CD4-positive, alpha-beta T cell treated with Interleukin-21 for 1 hour (primary cell): Measurements from ENCODE around the gene MAML3.
"Not testable (repeated sequence)": the region's sequence is repeated elsewhere in the genome, so short reads cannot be mapped to it uniquely, and the experiment has no call there.

Experiments
- DNase-seq: peaks from one replicate; pipeline ENCODE4 v3.0.0-alpha.2; 2020

Gene MAML3

DNA sequence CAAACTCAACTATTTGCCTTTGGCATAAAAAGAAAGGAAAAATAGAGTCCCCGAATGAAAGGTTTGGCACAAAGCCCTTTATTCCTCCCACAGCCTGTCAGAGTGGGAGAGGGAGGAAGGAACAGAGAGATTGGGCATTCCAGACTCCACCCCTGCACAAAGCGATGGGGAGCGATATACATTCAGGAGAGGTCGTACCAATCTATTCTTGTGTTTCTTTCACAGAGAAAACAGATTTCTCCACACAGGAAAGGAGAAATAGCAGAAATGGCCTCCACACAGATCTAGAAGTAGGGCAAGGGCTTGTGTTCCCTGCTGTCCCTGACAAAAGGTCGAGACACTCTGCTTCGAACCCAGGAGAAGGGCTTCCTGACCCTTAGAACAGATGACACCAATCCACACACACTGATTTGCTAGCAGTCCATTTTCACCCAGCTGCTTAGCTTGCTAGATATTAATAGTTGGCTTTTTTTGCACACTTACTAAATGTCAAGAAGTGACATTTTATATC is 197.4 kb downstream of the MAML3 start:
- DNase-seq, result no peak

DNA sequence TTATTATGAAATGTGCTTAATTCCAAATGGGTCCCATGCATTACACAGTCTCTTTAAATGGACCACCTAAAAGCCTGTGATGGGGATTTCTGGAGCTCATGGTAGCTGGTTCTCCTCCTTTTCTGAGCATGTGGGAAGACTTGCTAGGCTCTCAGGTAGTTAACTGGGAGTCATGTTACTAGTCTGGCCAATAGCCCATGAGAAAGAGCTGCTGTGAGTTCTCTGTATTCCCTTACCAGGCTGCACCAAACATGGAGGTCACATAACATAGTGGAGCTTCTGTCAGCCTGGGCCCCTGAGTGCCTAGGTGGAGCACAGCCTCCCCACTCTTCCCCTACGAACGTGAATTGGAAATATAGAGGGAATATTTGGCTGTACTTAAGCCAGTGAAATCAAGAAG is 198.4 kb downstream of the MAML3 start:
- DNase-seq, result no peak

DNA sequence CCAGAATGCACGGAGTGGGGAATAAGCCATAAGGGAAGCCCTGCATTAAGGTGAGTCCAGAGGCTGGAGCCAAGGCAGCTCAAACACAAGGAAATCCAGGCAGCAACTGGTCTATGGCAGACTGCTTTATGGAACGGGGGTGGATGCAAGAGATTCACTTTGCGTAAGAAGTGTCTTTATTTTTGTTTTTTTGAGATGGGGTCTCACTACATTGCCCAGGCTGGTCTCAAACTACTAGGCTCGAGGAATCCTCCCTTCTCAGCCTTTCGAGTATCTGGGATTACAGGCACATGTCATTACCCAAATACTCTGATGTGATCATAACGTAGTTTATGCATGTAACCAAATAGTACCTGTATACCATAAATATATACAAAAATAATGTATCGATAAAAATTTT is 199.5 kb downstream of the MAML3 start:
- DNase-seq, result no peak

DNA sequence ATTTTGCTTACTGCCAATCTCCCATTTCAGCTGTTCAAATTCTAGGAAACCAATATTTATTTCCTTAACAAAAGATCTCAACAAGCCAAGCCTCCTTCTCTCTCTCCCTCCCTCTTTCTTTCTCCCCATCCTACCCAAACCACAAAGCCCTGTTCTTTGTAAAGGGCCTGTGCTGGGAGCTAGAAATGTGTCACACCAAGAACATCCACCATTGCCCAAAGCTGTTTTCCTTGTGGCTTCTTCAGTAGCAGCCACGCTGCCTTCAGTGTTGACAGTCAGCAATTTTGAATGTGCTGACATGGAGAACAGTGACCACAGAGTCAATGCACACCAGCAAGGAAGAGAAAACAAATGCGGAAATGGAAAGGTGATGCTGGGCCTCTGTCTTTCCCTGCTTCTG is 203.0 kb downstream of the MAML3 start:
- DNase-seq, result no peak

DNA sequence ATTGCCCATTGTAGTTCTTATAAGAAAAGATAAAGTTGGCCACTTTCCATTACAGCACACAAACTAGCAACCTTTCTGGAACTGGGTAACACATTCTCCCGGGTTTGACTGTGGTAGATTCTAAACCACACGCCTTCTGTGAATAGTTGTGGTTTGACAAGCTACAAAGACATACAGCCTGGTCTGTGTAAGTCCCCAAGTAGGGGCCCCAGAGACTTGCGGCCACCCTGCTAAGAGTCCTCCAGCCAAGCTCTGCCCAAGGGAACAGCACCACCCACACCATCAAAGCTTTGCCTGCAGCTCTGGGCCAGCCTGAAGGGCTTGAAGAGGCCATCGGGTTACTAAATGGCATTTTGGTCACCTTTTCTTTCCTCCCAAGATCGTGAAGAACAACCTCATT is 203.4 kb downstream of the MAML3 start:
- DNase-seq, result peak; percentile 17

DNA sequence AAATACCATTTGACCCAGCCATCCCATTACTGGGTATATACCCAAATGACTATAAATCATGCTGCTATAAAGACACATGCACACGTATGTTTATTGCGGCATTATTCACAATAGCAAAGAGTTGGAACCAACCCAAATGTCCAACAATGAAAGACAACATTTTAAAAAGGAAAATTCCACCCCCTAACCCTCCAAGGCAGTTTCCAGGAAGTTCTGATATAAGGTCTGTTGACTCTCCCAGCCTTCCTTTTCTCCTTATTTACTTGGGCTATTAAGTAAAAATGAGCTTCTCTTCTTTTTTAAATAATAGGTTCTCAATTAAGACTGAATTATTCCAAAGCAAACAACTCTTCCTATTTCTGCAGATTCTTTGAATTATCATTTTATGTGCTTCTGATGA is 209.1 kb downstream of the MAML3 start:
- not testable (repeated sequence) for DNase-seq

DNA sequence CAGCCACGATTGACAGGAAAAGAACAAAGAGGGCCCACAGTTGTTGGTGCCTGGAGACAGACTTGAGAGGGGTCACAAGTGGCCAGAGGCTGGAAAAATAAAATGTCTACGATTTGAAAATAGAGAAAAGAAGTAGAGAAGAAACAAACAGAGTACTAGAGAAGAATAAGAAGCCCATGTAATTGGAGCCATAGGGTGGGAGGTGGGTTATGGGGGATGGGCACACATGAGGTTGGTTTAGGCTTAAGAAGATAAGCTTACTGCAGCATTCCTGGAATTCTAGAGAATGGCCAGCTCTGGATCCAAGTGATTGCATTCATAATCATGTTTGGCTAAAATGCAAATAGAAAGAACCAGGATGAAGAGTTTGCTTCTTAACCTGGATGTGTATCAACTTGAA is 210.7 kb downstream of the MAML3 start:
- DNase-seq, result no peak

DNA sequence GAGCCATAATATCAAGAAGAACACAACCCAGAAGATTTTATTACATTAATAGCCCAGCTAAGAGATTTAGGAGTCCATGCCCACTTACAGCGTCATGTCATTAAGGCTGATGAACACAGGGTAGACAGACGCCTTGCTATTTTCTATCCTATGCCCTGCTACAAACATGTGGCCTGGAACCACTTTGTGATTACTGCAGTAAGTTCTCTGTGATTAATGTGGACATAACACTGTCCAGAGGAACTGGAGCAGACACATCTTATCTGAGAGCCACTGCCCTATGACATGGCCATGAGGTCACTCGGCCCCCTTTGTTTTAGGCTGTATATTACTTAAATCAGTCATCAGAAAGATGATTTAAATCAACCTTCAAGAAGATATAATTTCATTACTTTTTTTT is 211.7 kb downstream of the MAML3 start:
- DNase-seq, result no peak

DNA sequence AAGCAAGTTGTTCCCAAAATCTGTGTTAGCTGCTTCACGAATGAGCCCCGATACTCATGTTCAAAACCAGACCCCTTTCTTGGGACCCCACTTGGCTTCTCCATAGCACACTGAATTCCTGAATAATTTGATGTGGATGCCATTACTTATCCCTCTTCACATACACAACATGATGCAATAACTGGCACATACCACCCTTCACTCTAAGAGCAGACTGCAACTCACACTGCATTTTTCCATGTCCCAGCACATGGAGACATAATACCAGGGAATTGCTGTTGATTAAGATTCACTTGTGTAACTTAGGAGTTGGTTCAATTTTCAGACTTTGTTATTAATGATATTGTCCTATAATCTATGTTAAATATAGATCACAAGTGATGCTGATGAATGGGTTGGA is 213.4 kb downstream of the MAML3 start:
- DNase-seq, result no peak

DNA sequence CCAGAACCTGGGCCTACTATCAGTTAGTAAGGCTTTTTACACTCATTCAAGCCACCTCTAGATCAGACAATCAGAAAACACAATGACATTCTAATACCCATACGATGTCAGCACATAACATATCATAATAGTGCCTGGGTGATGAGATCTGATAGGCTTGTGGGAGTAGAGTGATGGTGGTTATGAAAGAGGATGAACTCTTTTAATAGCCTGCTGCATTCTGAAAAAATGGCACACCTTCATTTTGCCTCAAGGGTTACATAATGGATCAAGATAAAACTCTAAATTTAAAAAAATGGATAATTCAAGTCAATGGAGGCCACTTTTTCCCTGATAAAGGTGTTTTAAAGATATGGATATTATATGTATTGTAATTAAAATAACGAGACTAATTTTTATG is 215.6 kb downstream of the MAML3 start:
- no peak for DNase-seq

DNA sequence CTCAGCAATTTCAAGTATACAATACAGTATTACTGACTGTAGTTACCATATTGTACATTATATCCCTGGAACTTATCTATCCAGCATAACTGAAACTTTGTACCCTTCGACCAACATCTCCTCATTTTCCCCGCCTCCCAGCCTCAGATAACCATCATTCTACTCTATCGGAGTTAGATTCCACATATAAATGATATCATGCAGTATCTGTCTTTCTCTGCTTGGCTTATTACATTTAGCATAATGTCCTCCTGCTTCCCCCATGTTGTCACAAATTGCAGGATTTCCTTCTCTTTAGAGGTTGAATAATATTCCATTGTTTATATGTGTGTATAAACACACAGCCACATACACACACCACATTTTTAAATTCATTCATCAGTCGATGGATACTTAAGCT is 218.1 kb downstream of the MAML3 start:
- no peak for DNase-seq

DNA sequence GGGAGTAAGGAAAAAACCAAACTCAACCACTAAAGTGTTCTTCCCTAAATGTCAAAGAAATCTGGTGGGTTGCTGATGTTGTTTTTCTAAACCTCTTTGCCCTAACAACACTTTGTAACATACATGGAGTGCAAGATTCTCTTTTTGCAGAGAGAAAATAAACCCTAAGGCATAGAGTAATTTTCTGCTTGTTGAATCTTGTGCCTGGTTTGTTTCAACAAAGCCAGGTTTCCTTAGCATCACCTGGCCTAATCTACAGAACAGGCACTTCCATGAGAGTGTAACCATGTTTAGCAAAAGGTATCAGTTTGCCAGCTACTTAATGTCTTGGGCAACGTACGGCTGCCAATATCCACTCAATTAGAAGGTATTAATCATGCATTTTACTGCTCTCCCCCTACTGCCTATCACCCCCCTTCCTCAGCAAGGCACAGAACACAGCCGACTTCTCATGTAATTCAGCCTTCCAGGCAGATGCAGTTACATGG is 219.2 kb downstream of the MAML3 start:
- DNase-seq, result no peak

DNA sequence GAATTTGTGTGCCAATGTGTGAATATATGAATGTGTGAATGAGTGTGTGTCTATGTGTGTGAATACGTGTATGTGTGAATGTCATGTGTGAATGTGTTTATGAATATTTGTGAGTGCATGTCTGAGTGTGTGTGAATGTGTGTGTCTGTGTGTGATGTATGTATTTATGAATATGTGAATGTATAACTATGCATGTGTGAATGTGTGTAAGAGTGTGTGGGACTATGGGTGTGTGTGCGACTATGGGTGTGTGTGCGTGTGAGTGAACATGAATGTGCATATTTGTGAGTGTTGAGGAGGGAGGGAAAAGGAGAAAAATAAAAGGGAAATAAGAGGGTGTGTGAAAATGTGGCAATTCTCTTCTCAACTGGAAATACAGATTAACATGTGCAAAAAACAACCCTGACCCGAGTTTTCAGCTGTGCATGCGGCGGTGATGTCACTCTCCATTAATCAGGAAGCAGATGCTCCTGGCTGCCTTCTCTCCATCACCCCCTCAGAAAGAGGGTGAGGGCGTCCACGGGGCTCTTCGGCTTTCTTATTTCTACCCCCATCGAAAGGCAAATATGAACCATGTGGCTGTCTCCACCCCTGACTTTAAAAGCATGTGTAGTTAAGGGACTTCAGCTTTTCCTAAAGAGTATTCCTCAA is 219.8 kb downstream of the MAML3 start:
- DNase-seq, result no peak

DNA sequence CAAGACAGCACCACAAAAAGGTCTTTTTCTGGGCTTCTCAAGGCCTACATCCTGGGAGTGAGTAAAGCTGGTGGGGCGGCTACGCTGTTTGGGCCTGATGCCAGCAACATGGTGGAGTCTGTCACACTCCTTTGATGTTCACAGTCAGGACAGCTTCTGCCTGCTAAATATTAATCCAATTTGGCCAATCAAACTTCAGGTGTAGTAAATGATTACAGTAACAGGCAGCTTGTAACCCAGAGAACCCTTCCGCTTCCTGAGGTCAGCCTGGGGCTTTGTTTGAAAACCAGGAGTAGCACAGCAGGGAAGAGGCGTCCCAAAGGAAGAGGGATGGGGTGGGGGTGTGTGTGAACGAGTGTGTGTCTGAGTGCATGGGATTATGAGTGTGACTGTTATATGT is 220.4 kb downstream of the MAML3 start:
- DNase-seq, result no peak

DNA sequence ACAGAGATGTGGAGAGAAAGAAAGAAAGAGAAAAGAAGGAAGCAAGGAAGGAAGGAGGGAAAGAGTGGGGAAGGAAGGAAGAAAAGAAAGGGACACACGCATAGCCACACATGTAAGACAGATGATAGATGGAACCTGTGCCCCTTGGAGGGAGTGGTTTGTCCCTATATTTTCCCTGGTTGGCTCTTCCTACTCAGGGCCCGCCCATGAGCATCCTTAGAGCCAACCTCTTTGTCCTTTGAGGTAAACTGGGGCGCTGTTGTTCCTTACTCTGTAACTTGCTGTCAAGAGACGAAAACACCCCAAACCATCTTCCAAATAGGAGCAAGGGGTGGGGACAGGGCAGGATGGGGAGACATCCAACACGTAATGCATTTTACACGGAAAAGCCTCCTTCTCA is 220.9 kb downstream of the MAML3 start:
- DNase-seq, result no peak

DNA sequence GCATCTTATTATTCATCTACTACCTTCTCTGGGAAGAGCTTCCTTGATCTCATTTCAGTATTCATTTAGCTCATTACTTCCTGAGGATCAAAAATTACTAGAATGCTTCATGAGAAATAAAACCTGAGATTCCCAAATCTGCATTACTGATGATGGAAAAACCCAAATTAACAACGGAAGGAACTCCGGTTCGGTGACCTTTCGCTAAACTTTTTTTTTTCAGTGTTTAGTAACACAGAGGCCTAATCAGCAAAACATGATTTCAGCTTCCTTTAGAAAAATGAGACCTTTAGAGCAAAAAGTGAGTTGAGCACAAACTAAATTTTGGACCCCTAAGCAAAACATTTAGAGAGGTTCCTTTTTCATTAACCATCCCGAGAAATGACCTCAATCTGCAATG is 229.2 kb downstream of the MAML3 start:
- DNase-seq, result no peak

DNA sequence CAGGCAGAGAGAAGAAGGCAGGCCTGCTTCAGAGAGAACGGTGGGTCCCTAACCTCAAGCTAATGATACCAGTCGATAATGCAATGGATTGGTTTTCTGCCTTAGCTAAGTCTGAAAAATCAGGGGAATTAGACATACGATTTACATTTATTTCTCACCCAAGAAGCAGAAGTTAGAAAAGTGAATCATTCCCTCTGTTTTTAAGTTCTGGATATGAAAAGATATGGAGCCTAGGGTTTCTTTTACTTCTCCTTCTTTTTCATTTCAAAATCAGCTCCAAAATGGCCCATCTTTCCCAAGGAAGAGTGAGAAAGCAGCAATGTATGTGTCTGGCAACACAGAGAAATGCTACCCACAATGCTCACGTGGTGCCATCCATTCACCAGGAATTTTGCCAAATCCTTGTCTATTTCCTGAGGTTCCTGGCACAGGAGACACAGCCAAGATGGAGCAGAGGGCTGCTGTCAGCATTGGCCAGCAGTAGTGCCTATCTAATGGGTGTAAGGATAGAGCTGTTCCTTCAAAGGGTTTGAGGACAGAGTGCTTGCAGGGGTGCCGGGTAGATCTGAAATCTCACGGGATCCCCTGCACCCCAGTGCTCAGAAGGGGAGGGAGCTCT is 231.5 kb downstream of the MAML3 start:
- no peak for DNase-seq

DNA sequence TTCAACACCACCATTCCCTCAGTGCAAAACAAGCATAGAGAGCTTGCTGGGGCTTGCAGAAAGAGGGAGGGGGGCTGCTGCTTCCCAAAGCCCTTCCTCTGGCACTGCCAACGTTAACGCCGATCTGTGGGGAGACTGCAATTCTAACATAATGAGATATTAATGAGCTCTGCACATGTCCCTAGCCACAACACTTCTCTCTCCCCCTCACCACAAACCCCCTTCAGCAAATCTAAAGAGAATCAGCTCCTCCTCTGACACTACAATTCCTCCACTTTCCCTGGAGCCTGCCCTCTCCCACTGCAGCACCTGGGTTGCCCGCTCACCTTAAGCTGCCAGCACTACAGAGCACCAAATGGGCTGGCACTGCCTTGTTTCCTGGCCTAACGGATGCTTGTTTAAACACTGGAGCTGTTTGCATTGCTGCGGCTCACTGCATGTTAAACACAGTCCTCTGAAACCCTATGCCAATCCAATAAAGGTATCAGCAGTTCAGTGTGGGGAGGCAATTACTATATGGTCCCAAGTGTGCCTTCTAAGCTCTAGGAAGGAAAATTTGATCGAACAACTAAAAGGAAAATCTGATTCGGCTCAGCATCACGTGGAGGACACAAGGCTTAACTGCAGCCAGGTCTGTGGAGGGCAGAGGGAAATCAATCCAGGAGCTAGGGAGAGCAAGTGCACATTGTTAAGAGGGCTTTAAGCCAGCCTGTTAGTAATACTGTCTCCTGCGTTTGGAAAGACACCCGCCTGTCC is 232.4 kb downstream of the MAML3 start:
- DNase-seq, result no peak

DNA sequence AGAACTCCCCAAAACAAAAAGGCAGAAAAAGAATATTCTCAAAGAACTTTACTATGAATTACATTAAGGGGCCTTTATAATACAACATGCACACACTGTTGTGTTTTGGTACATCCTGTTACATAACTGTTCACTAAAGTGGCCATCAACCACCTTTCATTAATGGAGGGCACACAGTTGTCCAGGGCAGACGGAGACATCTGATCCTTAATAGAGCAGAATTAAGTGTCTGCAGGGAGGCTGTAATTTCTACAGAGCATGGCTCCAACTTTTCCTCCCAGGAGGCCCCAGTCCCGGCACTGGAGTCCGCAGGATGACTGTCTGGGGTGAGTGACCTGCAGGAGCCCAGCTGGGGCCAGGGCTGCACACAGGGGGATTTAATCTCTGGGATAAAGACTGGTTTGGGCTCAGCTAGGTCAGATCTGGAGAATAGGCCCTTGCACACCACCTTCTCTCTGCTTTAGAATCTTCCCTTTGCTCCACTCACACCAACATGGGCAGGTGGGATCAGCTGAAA is 233.4 kb downstream of the MAML3 start:
- DNase-seq, result no peak

DNA sequence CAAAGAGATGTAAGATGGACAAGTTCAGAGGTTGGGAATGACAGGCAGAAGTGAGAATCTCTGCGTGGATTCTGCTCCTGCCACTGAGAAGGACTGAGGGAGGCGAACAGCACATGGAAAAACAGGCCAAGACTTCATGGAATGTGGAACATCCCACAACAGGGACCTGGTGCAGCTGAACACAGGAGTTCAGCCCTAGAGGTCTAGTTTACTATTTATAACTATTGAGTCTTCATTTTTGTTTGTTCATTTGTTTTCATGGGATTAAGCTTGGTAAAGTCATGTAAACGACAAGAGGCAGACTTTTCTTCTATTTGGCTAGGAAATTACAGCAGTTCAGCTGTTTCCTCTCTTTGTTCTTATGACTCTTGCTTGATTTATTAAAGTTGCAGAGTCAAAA is 234.5 kb downstream of the MAML3 start:
- no peak for DNase-seq

DNA sequence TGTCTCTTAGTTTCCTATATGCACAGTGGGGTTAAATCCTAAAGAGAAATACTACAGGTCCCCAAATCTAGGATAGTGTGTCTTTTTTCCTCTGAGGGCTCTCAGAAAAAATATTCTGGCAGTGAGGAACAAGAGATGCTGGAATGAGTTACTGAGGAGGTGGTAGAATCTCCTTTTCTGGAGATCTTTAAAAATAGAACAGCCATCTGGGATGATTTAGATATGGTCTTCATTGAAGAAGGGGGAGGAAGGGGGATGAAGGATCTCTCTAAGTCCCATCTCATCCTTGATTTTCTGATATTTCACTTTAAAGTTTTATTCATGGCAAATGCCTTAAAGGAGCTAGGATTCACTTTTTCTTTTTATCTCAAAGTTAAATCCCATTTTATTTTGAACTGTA is 235.0 kb downstream of the MAML3 start:
- no peak for DNase-seq

DNA sequence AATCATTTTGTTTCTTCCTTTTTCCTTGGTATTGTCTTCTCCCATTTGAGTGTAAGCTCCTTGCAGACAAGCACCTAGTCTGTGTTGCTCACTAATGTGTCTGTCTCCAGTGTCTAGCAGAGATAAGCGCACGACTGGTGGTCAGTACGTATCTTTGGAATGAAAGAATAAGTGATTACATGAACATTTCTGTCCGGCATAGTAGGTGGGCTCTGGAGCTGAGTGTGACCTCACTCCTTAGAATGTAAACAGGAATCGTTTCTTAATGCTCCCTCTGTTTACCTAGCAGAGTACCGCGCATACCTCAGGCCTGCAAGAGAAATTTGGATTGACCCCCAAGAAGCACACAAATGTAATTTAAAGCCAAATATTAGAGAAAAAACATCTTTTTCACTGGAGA is 235.4 kb downstream of the MAML3 start:
- no peak for DNase-seq

DNA sequence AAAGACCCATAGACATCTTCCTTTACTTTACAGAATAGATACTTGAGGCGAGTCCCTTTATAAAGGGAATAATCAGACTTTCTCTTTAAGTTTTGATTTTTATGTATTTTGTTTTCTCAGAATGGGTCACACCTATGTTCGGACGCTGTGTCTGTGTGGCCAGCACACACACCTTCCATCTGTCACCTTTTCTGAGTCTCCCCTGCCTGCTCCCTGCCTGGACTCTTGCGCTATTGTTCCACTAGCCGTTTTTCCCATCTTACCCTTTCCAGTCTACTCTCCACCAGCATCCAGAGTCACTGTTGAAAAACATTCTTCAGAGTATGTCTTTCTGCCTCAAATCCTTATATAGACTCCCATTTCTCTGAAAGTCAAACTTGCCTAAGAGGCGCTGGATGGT is 236.1 kb downstream of the MAML3 start:
- no peak for DNase-seq

DNA sequence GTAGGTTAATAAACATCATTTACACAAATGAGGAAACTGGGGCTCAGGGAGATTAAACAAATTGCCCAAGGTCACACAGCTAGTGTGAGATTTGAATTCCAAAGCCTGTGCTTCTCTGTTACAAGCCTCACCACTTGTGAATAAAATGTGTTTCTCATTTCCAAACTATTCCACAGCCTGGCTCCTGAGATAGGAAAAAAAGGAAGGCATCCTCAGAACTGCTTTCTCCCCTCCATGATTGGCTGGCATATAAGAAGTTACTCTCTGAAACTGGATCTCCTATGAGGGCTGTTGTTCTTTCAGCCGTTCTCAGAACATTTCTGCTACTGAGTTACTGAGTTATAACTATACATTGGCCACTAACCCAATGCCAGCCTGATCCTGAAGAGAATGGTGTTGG is 237.9 kb downstream of the MAML3 start:
- no peak for DNase-seq
